Measurements from ENCODE around the gene TMEM82.

GRCh38 chr1:15719381-15720120, 22.7 kb upstream of the TMEM82 start:
- TF ChIP-seq MAZ (CRISPR knock-in tag; conservative IDR thresholded peaks at IDR 0.05 in 1 of 2, IDR thresholded peaks at IDR 0.05 in 1 of 2) = no peak
- no peak for TF ChIP-seq ZBTB1 (CRISPR knock-in tag; IDR thresholded peaks at IDR 0.05; ENCODE audit: borderline replicate concordance, low read depth)
- no peak for TF ChIP-seq HMG20B (CRISPR knock-in tag; IDR thresholded peaks at IDR 0.05)
- TF ChIP-seq, protein P1, sequence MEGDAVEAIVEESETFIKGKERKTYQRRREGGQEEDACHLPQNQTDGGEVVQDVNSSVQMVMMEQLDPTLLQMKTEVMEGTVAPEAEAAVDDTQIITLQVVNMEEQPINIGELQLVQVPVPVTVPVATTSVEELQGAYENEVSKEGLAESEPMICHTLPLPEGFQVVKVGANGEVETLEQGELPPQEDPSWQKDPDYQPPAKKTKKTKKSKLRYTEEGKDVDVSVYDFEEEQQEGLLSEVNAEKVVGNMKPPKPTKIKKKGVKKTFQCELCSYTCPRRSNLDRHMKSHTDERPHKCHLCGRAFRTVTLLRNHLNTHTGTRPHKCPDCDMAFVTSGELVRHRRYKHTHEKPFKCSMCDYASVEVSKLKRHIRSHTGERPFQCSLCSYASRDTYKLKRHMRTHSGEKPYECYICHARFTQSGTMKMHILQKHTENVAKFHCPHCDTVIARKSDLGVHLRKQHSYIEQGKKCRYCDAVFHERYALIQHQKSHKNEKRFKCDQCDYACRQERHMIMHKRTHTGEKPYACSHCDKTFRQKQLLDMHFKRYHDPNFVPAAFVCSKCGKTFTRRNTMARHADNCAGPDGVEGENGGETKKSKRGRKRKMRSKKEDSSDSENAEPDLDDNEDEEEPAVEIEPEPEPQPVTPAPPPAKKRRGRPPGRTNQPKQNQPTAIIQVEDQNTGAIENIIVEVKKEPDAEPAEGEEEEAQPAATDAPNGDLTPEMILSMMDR (IDR thresholded peaks at IDR 0.05 in 2 of 3, conservative IDR thresholded peaks at IDR 0.05 in 1 of 3; ENCODE audit: insufficient read depth in 2 of 3, low read depth in 1 of 3, low read length in 3 of 3) = peak; percentile 17 to 41 (median 23); a peak in 3 of 6 replicates
- no peak for TF ChIP-seq DPF2 (IDR thresholded peaks at IDR 0.05)
- no peak for TF ChIP-seq CC2D1A (IDR thresholded peaks at IDR 0.05)
- TF ChIP-seq, protein P2, sequence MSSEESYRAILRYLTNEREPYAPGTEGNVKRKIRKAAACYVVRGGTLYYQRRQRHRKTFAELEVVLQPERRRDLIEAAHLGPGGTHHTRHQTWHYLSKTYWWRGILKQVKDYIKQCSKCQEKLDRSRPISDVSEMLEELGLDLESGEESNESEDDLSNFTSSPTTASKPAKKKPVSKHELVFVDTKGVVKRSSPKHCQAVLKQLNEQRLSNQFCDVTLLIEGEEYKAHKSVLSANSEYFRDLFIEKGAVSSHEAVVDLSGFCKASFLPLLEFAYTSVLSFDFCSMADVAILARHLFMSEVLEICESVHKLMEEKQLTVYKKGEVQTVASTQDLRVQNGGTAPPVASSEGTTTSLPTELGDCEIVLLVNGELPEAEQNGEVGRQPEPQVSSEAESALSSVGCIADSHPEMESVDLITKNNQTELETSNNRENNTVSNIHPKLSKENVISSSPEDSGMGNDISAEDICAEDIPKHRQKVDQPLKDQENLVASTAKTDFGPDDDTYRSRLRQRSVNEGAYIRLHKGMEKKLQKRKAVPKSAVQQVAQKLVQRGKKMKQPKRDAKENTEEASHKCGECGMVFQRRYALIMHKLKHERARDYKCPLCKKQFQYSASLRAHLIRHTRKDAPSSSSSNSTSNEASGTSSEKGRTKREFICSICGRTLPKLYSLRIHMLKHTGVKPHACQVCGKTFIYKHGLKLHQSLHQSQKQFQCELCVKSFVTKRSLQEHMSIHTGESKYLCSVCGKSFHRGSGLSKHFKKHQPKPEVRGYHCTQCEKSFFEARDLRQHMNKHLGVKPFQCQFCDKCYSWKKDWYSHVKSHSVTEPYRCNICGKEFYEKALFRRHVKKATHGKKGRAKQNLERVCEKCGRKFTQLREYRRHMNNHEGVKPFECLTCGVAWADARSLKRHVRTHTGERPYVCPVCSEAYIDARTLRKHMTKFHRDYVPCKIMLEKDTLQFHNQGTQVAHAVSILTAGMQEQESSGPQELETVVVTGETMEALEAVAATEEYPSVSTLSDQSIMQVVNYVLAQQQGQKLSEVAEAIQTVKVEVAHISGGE (CRISPR knock-in tag; IDR thresholded peaks at IDR 0.05) = no peak
- no peak for TF ChIP-seq HNRNPL (IDR thresholded peaks at IDR 0.05; ENCODE audit: low read depth, low read length)
- TF ChIP-seq, protein P3, sequence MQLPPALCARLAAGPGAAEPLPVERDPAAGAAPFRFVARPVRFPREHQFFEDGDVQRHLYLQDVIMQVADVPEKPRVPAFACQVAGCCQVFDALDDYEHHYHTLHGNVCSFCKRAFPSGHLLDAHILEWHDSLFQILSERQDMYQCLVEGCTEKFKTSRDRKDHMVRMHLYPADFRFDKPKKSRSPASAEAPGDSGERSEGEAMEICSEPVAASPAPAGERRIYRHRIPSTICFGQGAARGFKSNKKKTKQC (CRISPR knock-in tag; IDR thresholded peaks at IDR 0.05) = no peak
- TF ChIP-seq NUFIP1 (IDR thresholded peaks at IDR 0.05; ENCODE audit: partially characterized antibody) = no peak
- TF ChIP-seq, protein P4, sequence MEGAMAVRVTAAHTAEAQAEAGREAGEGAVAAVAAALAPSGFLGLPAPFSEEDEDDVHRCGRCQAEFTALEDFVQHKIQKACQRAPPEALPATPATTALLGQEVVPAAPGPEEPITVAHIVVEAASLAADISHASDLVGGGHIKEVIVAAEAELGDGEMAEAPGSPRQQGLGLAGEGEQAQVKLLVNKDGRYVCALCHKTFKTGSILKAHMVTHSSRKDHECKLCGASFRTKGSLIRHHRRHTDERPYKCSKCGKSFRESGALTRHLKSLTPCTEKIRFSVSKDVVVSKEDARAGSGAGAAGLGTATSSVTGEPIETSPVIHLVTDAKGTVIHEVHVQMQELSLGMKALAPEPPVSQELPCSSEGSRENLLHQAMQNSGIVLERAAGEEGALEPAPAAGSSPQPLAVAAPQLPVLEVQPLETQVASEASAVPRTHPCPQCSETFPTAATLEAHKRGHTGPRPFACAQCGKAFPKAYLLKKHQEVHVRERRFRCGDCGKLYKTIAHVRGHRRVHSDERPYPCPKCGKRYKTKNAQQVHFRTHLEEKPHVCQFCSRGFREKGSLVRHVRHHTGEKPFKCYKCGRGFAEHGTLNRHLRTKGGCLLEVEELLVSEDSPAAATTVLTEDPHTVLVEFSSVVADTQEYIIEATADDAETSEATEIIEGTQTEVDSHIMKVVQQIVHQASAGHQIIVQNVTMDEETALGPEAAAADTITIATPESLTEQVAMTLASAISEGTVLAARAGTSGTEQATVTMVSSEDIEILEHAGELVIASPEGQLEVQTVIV (CRISPR knock-in tag; IDR thresholded peaks at IDR 0.05; ENCODE audit: borderline replicate concordance) = no peak
- TF ChIP-seq POLR2H (tag; IDR thresholded peaks at IDR 0.05; ENCODE audit: low read depth) = no peak
- no peak for TF ChIP-seq KDM1A (IDR thresholded peaks at IDR 0.05)
- no peak for TF ChIP-seq ZEB2 (IDR thresholded peaks at IDR 0.05)
